GM12878 (cell line): ENCODE results near the gene FADD. TPM values are rescaled to one million over a fixed set of nuclear protein-coding genes. Genes with fewer than 3 reads are reported as not detected.

Experiments used
- ATAC-seq: fragments of 200-7000 bp; cut with Tn5 transposase; 3 replicates; pipeline ENCODE4 v1.9.1; 2020; ENCODE audit warnings: mild to moderate bottlenecking, moderate library complexity
- BruUV-seq: library from RNA; stranded (reverse); fragments of 400-500 nt; replicated peaks from 2 replicates; lab custom pipeline; 2021; lab: Mats Ljungman, UMichigan
- CTCF ChIA-PET: fragments of 300-600 bp; sonication (Branson Sonifier 250); formaldehyde crosslinking; extraction: SDS; loops from one replicate; lab custom pipeline; 2021; ENCODE audit warnings: inconsistent platforms; lab: Yijun Ruan, JAX
- POLR2A ChIA-PET: fragments of 350-600 bp; formaldehyde crosslinking; extraction: SDS; loops from one replicate; lab custom pipeline; 2021; ENCODE audit warnings: inconsistent platforms; lab: Charles Lee
- RAD21 ChIA-PET: fragments of 300-600 bp; sonication (Branson Sonifier 250); formaldehyde crosslinking; loops from one replicate; lab custom pipeline; 2023; ENCODE audit warnings: antibody characterized with exemption; ENCODE audit not compliant: unreplicated experiment; lab: Charles Lee
- SMC1A ChIA-PET: fragments of 300-600 bp; sonication (Branson Sonifier 250); formaldehyde crosslinking; loops from one replicate; lab custom pipeline; 2023; ENCODE audit not compliant: unreplicated experiment, uncharacterized antibody; lab: Charles Lee
- DNase-seq: peaks from one replicate; pipeline ENCODE4 v3.0.0-alpha.2; 2011; ENCODE audit warnings: low read depth, low spot score
- FAIRE-seq: peaks from 3 replicates; lab custom pipeline; 2011; peaks lifted over from hg19 to GRCh38; lab: Jason Lieb, UNC
- H2AFZ ChIP-seq: 2 replicates; pipeline ENCODE4 v1.6.0; 2011; ENCODE audit warnings: low read depth, low read length, control low read depth; ENCODE audit not compliant: control insufficient read depth
- H3K27ac ChIP-seq: 2 replicates; pipeline ENCODE4 v1.5.1; 2011; ENCODE audit warnings: control low read depth; ENCODE audit not compliant: control insufficient read depth, insufficient read depth
- H3K27me3 ChIP-seq, 2 experiments: replicated peaks in 1 of 2; 2 replicates each; pipeline versions ENCODE4 v1.6.0 to v1.6.1; 2011; ENCODE audit warnings: low read length in 1 of 2; ENCODE audit not compliant: control insufficient read depth in 2 of 2, insufficient read depth in 2 of 2
- H3K36me3 ChIP-seq, 2 experiments: 2 replicates each; pipeline ENCODE4 v1.5.1; 2011; ENCODE audit warnings: low read length in 1 of 2; ENCODE audit not compliant: control insufficient read depth in 2 of 2, insufficient read depth in 2 of 2
- H3K4me1 ChIP-seq: 2 replicates; pipeline ENCODE4 v1.6.1; 2011; ENCODE audit warnings: mild to moderate bottlenecking, low read length, moderate library complexity, mixed read lengths; ENCODE audit not compliant: control insufficient read depth, insufficient read depth
- H3K4me2 ChIP-seq: 2 replicates; pipeline ENCODE4 v1.6.0; 2011; ENCODE audit warnings: control low read depth; ENCODE audit not compliant: control insufficient read depth, insufficient read depth
- H3K4me3 ChIP-seq: fragments of 200-600 bp; sonication (generic); 2 replicates; pipeline ENCODE4 v1.5.1; 2016
- H3K79me2 ChIP-seq: 2 replicates; pipeline ENCODE4 v1.6.0; 2011; ENCODE audit warnings: low read length; ENCODE audit not compliant: control insufficient read depth, insufficient read depth
- H3K9ac ChIP-seq: 2 replicates; pipeline ENCODE4 v1.8.0; 2011; ENCODE audit warnings: low read length, control low read depth, mixed read lengths; ENCODE audit not compliant: control insufficient read depth, insufficient read depth
- H3K9me3 ChIP-seq: replicated peaks from 3 replicates; pipeline ENCODE4 v1.5.1; 2011; ENCODE audit warnings: mild to moderate bottlenecking, low read length; ENCODE audit not compliant: control insufficient read depth, insufficient read depth
- H4K20me1 ChIP-seq: 2 replicates; pipeline ENCODE4 v1.6.0; 2011; ENCODE audit not compliant: control insufficient read depth, insufficient read depth
- EED ChIP-seq: sonication (generic); IDR thresholded peaks from 2 replicates; pipeline ENCODE4 v1.6.1; 2016; ENCODE audit warnings: antibody characterized with exemption, low read depth
- EGR1 ChIP-seq, 2 experiments: IDR thresholded peaks; 1 replicate in 1 of 2; 2 replicates in 1 of 2; pipeline ENCODE4 v1.6.1; 2011 to 2012; ENCODE audit warnings: low read depth in 2 of 2, low read length in 2 of 2, borderline replicate concordance in 1 of 2, mild to moderate bottlenecking in 1 of 2, moderate library complexity in 1 of 2
- JUND ChIP-seq: IDR thresholded peaks from 2 replicates; pipeline ENCODE4 v1.6.1; 2012; ENCODE audit warnings: low read depth, mild to moderate bottlenecking, low read length, improper control_type of control experiment, moderate library complexity
- KAT2A ChIP-seq: conservative IDR thresholded peaks from 2 replicates; pipeline ENCODE4 v1.6.1; 2011; ENCODE audit warnings: low read depth, low read length; ENCODE audit not compliant: control insufficient read depth
- KLF5 ChIP-seq: fragments of 450-650 bp; IDR thresholded peaks from 2 replicates; pipeline ENCODE4 v1.6.1; 2014; ENCODE audit warnings: mild to moderate bottlenecking; ENCODE audit not compliant: partially characterized antibody
- MEF2A ChIP-seq: IDR thresholded peaks from 2 replicates; pipeline ENCODE4 v1.6.1; 2011; ENCODE audit warnings: low read depth, mild to moderate bottlenecking, low read length, moderate library complexity; ENCODE audit not compliant: insufficient read depth
- MEF2B ChIP-seq: fragments of 450-650 bp; IDR thresholded peaks from 2 replicates; pipeline ENCODE4 v1.6.1; 2018; ENCODE audit warnings: mild to moderate bottlenecking, moderate library complexity; ENCODE audit not compliant: partially characterized antibody, poor library complexity, severe bottlenecking
- MYC ChIP-seq: IDR thresholded peaks from 2 replicates; pipeline ENCODE4 v1.6.1; 2011; ENCODE audit warnings: mild to moderate bottlenecking, low read length, moderate library complexity, inconsistent platforms; ENCODE audit not compliant: insufficient read depth, insufficient replicate concordance, insufficient read length, severe bottlenecking
- NFIC ChIP-seq: IDR thresholded peaks from 2 replicates; pipeline ENCODE4 v1.6.1; 2012; ENCODE audit warnings: low read depth, mild to moderate bottlenecking, inconsistent platforms, low read length, moderate library complexity
- PAX5 ChIP-seq: IDR thresholded peaks from 2 replicates; pipeline ENCODE4 v1.6.1; 2011; ENCODE audit warnings: low read depth, low read length, borderline replicate concordance
- POLR2AphosphoS2 ChIP-seq: IDR thresholded peaks from 2 replicates; pipeline ENCODE4 v1.6.1; 2011; ENCODE audit warnings: low read depth, mild to moderate bottlenecking, low read length, improper control_type of control experiment, moderate library complexity
- POLR2AphosphoS5 ChIP-seq: IDR thresholded peaks from 2 replicates; pipeline ENCODE4 v1.6.1; 2011; ENCODE audit warnings: mild to moderate bottlenecking, low read length, inconsistent platforms
- SMAD1 ChIP-seq: fragments of 450-650 bp; IDR thresholded peaks from 2 replicates; pipeline ENCODE4 v1.6.1; 2018; ENCODE audit warnings: mild to moderate bottlenecking, low read depth; ENCODE audit not compliant: partially characterized antibody
- TCF12 ChIP-seq: IDR thresholded peaks from 2 replicates; pipeline ENCODE4 v1.6.1; 2011; ENCODE audit warnings: low read depth, mild to moderate bottlenecking, low read length
- ZBED1 ChIP-seq: IDR thresholded peaks from 2 replicates; pipeline ENCODE4 v1.6.1; 2016; ENCODE audit warnings: borderline replicate concordance
- ZSCAN29 ChIP-seq: fragments of 450-650 bp; IDR thresholded peaks from 2 replicates; pipeline ENCODE4 v1.6.1; 2017; ENCODE audit warnings: mild to moderate bottlenecking, moderate library complexity
- WGBS: methylation state at CpG from one replicate; pipeline ENCODE4 v1.1.6; 2016; ENCODE audit warnings: low lambda C conversion rate; ENCODE audit not compliant: insufficient replicate concordance, insufficient coverage; ENCODE audit errors: missing lambda C conversion rate; 5-methylcytosine and 5-hydroxymethylcytosine counted together
- in situ Hi-C: fragments of 300-500 bp; cut with MboI; formaldehyde crosslinking; loops from 9 replicates; pipeline ENCODE4 v1.14.3; 2018; ENCODE audit warnings: mixed read lengths
- intact Hi-C: fragments of 100-400 bp; cut with micrococcal nuclease; formaldehyde crosslinking; loops from one replicate; pipeline ENCODE4 v1.14.2; 2022; ENCODE audit not compliant: unreplicated experiment
- polyA plus RNA-seq, 11 experiments: library from polyadenylated mRNA; depleted of rRNA in 4 of 11; unstranded in 6 of 11; stranded (reverse) in 5 of 11; fragments of >200 nt; fragmentation: Nextera tagmentation in 4 of 11; fragmentation: Illumina TruSeq in 1 of 11; extraction: Ambion mirVana in 4 of 11; extraction: Trizol in 1 of 11; gene quantifications; 1 replicate in 1 of 11; 2 replicates in 10 of 11; pipeline versions ENCODE4 v1.2.1 to v1.2.3, GENCODE V29; 2011 to 2016; ENCODE audit warnings: inconsistent platforms in 2 of 11, missing spikeins in 2 of 11, low read depth in 1 of 11
- total RNA-seq, 4 experiments: library from RNA; depleted of rRNA in 3 of 4; stranded (reverse); fragments of >200 nt in 3 of 4; fragmentation: Illumina TruSeq in 1 of 4; extraction: Trizol in 1 of 4; gene quantifications; 2 replicates each; pipeline versions ENCODE4 v1.2.1 to v1.2.3, GENCODE V29; 2013 to 2021
- TF ChIP-seq, protein P1 (sequence below): IDR thresholded peaks from 2 replicates; pipeline ENCODE4 v1.6.1; 2011; ENCODE audit warnings: borderline replicate concordance, low read depth, mild to moderate bottlenecking, moderate library complexity, mixed read lengths, low read length; ENCODE audit not compliant: insufficient read depth; ENCODE audit errors: extremely low read length
- TF ChIP-seq, protein P2 (sequence below): fragments of 450-650 bp; IDR thresholded peaks from 2 replicates; pipeline ENCODE4 v1.6.1; 2014; ENCODE audit warnings: mild to moderate bottlenecking

The FADD gene
- total and polyA plus RNA-seq, 10 of the 15 experiments (the other 5 are each of a cell fraction or from before 2014, with no cell fraction given) = 0.32 to 38.7 (median 21.8) TPM

DNA sequence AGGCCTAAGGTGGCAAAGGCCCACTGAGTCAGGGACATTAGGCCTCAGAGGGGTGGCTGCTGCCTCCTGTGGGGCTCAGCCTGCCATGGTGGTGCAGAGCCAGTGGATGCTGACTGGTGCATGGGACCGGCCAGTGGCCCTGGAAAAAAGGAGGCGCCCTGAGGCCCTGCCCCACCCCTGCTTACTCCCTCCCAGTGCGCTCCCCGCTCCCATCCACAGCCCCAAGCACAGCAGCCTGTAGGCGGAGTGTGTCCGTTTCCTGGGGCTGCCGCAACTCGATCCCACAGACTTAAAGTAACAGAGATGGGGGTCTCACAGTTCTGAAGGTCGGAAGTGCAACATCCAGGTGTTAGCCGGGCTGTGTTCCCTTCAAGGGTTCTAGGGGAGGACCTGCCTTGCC lies 38.4 kb upstream of the FADD start:
- intact Hi-C loops (no loop called here), in situ Hi-C loops (no loop called here)
- ChIA-PET SMC1A (no interaction called here), RAD21 (no interaction called here), POLR2A (no interaction called here), CTCF (no interaction called here)
- no peak overlapping the region for H3K4me2 ChIP-seq
- 42% methylated on average over 10 of the region's 10 CpGs for WGBS
- no TSS peak for BruUV-seq
- H3K27me3 ChIP-seq = no peaks in the 10 kb centered on the region; a peak in 1 of 4 replicates
- H3K9ac ChIP-seq = no peak overlapping the region
- TF ChIP-seq EED = no peak
- TF ChIP-seq PAX5 = no peak
- TF ChIP-seq TCF12 = no peak
- TF ChIP-seq ZSCAN29 = no peak
- TF ChIP-seq JUND = no peak
- TF ChIP-seq MEF2A = no peak
- no peak for TF ChIP-seq ZBED1
- TF ChIP-seq SMAD1 = no peak
- no peak for TF ChIP-seq POLR2AphosphoS2
- no peak for TF ChIP-seq KAT2A
- TF ChIP-seq EGR1 (IDR thresholded peaks at IDR 0.05; ENCODE audit: borderline replicate concordance in 1 of 2, low read depth in 2 of 2, low read length in 2 of 2) = no peak
- TF ChIP-seq, protein P1, sequence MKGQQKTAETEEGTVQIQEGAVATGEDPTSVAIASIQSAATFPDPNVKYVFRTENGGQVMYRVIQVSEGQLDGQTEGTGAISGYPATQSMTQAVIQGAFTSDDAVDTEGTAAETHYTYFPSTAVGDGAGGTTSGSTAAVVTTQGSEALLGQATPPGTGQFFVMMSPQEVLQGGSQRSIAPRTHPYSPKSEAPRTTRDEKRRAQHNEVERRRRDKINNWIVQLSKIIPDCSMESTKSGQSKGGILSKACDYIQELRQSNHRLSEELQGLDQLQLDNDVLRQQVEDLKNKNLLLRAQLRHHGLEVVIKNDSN = no peak
- TF ChIP-seq MEF2B = no peak
- no peak for TF ChIP-seq NFIC
- TF ChIP-seq MYC = no peak
- TF ChIP-seq KLF5 = no peak
- no peak for TF ChIP-seq POLR2AphosphoS5
- TF ChIP-seq, protein P2, sequence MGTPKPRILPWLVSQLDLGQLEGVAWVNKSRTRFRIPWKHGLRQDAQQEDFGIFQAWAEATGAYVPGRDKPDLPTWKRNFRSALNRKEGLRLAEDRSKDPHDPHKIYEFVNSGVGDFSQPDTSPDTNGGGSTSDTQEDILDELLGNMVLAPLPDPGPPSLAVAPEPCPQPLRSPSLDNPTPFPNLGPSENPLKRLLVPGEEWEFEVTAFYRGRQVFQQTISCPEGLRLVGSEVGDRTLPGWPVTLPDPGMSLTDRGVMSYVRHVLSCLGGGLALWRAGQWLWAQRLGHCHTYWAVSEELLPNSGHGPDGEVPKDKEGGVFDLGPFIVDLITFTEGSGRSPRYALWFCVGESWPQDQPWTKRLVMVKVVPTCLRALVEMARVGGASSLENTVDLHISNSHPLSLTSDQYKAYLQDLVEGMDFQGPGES = no peak
- no peaks in the 10 kb centered on the region for H4K20me1 ChIP-seq
- no peak overlapping the region for H3K4me3 ChIP-seq
- ATAC-seq (no peak), DNase-seq (no peak), FAIRE-seq (no peak)
- H3K36me3 ChIP-seq = no peaks in the 10 kb centered on the region
- no peaks in the 10 kb centered on the region for H3K4me1 ChIP-seq
- H3K9me3 ChIP-seq = no peaks in the 10 kb centered on the region
- H3K27ac ChIP-seq = no peak overlapping the region
- H2AFZ ChIP-seq = no peak overlapping the region
- H3K79me2 ChIP-seq = no peaks in the 10 kb centered on the region
